MM.1S (cell line): Measurements from ENCODE around the gene CPPED1.
A peak's percentile ranks its signal among the peaks of the same experiment; 100 is the strongest.

Experiments
- DNase-seq: peaks from one replicate; pipeline ENCODE4 v3.0.0-alpha.2; 2015
- H2AFZ ChIP-seq: fragments of 300-600 bp; sonication (generic); 2 replicates; pipeline ENCODE4 v1.6.0; 2016; ENCODE audit warnings: antibody characterized with exemption, low read length
- H3F3A ChIP-seq: fragments of 300-600 bp; sonication (generic); 2 replicates; pipeline ENCODE4 v1.6.1; 2016; ENCODE audit warnings: mild to moderate bottlenecking, antibody characterized with exemption, low read length, moderate library complexity, mixed read lengths; ENCODE audit not compliant: insufficient read depth
- H3K27ac ChIP-seq: fragments of 300-600 bp; sonication (generic); 2 replicates; pipeline ENCODE4 v1.5.1; 2016; ENCODE audit warnings: mild to moderate bottlenecking, low read length
- H3K27me3 ChIP-seq: fragments of 300-600 bp; sonication (generic); replicated peaks from 2 replicates; pipeline ENCODE4 v1.6.0; 2016; ENCODE audit warnings: low read length; ENCODE audit not compliant: insufficient read depth
- H3K36me3 ChIP-seq: fragments of 300-600 bp; sonication (generic); replicated peaks from 2 replicates; pipeline ENCODE4 v1.6.1; 2016; ENCODE audit warnings: mild to moderate bottlenecking, low read length, mixed read lengths; ENCODE audit not compliant: insufficient read depth
- H3K4me1 ChIP-seq: fragments of 300-600 bp; sonication (generic); 2 replicates; pipeline ENCODE4 v1.6.1; 2016; ENCODE audit warnings: low read length, mixed read lengths
- H3K4me2 ChIP-seq: fragments of 300-600 bp; sonication (generic); 2 replicates; pipeline ENCODE4 v1.6.0; 2016; ENCODE audit warnings: low read depth, low read length
- H3K4me3 ChIP-seq: fragments of 300-600 bp; sonication (generic); 2 replicates; pipeline ENCODE4 v1.5.1; 2016; ENCODE audit warnings: low read length, mixed read lengths
- H3K79me2 ChIP-seq: fragments of 300-600 bp; sonication (generic); 2 replicates; pipeline ENCODE4 v1.6.1; 2016; ENCODE audit warnings: mixed run types, low read length, mixed read lengths
- H3K9ac ChIP-seq: fragments of 300-600 bp; sonication (generic); 2 replicates; pipeline ENCODE4 v1.6.1; 2016; ENCODE audit warnings: low read length, mixed read lengths
- H3K9me2 ChIP-seq: fragments of 300-600 bp; sonication (generic); replicated peaks from 2 replicates; pipeline ENCODE4 v1.6.1; 2016; ENCODE audit warnings: mild to moderate bottlenecking, low read length, mixed read lengths; ENCODE audit not compliant: insufficient read depth
- H3K9me3 ChIP-seq: fragments of 300-600 bp; sonication (generic); replicated peaks from 2 replicates; pipeline ENCODE4 v1.6.1; 2016; ENCODE audit warnings: mild to moderate bottlenecking, low read length, mixed read lengths; ENCODE audit not compliant: insufficient read depth
- H4K20me1 ChIP-seq: fragments of 300-600 bp; sonication (generic); 2 replicates; pipeline ENCODE4 v1.6.1; 2016; ENCODE audit warnings: mild to moderate bottlenecking, low read length, moderate library complexity, mixed read lengths; ENCODE audit not compliant: insufficient read depth
- CTCF ChIP-seq: fragments of 300-600 bp; sonication (generic); IDR thresholded peaks from 2 replicates; pipeline ENCODE4 v1.5.1; 2016; ENCODE audit warnings: antibody characterized with exemption, low read length, mixed read lengths
- EZH2 ChIP-seq: fragments of 300-600 bp; sonication (generic); optimal IDR thresholded peaks from 2 replicates; pipeline ENCODE3; 2017; ENCODE audit warnings: low read depth, mild to moderate bottlenecking, antibody characterized with exemption, low read length, mixed read lengths
- EZH2phosphoT487 ChIP-seq: fragments of 300-600 bp; sonication (generic); IDR thresholded peaks from 2 replicates; pipeline ENCODE4 v1.6.1; 2018; ENCODE audit warnings: antibody characterized with exemption, low read length

CPPED1 gene

GRCh38 chr16:12617401-12617819 is 186.3 kb downstream of the CPPED1 start:
- H3K4me2 ChIP-seq: no peak overlapping the region
- TF ChIP-seq CTCF: no peak
- TF ChIP-seq EZH2: no peak
- TF ChIP-seq EZH2phosphoT487: no peak
- no peaks in the 10 kb centered on the region for H3K36me3 ChIP-seq
- no peaks in the 10 kb centered on the region for H4K20me1 ChIP-seq
- no peaks in the 10 kb centered on the region for H3F3A ChIP-seq
- no peaks in the 10 kb centered on the region for H3K9me2 ChIP-seq
- H3K9ac ChIP-seq: no peak overlapping the region
- H3K27me3 ChIP-seq: no peaks in the 10 kb centered on the region
- no peak overlapping the region for H3K27ac ChIP-seq
- H3K4me1 ChIP-seq: no peaks in the 10 kb centered on the region
- H3K4me3 ChIP-seq: no peak overlapping the region
- H3K79me2 ChIP-seq: no peaks in the 10 kb centered on the region
- H3K9me3 ChIP-seq: no peaks in the 10 kb centered on the region
- H2AFZ ChIP-seq: no peak overlapping the region
- DNase-seq: no peak

GRCh38 chr16:12614662-12615278 is 188.9 kb downstream of the CPPED1 start:
- Histone ChIP-seq H3K9ac (no peak overlapping the region), H3K9me3 (no peaks in the 10 kb centered on the region), H3K79me2 (no peaks in the 10 kb centered on the region), H3K4me1 (no peaks in the 10 kb centered on the region), H3F3A (no peaks in the 10 kb centered on the region), H3K9me2 (no peaks in the 10 kb centered on the region), H3K4me3 (no peak overlapping the region), H3K4me2 (no peak overlapping the region), H3K27me3 (no peaks in the 10 kb centered on the region), H3K36me3 (no peaks in the 10 kb centered on the region), H3K27ac (no peak overlapping the region), H4K20me1 (no peaks in the 10 kb centered on the region), H2AFZ (no peak overlapping the region)
- DNase-seq: no peak
- TF ChIP-seq CTCF: no peak
- no peak for TF ChIP-seq EZH2
- no peak for TF ChIP-seq EZH2phosphoT487

- Histone ChIP-seq H3K9me3 (no peaks in the 10 kb centered on the region), H3K27ac (no peak overlapping the region), H3F3A (no peaks in the 10 kb centered on the region), H3K36me3 (no peaks in the 10 kb centered on the region), H2AFZ (0 out of 2 replicates have a peak overlapping the region, but pooled peaks have one; percentile 9), H3K27me3 (no peaks in the 10 kb centered on the region), H3K4me1 (no peaks in the 10 kb centered on the region), H3K79me2 (no peaks in the 10 kb centered on the region), H3K4me3 (no peak overlapping the region), H4K20me1 (no peaks in the 10 kb centered on the region), H3K4me2 (no peak overlapping the region), H3K9ac (no peak overlapping the region), H3K9me2 (no peaks in the 10 kb centered on the region)
- no peak for TF ChIP-seq EZH2
- TF ChIP-seq CTCF: no peak
- TF ChIP-seq EZH2phosphoT487: no peak
- no peak for DNase-seq
Measured at GRCh38 chr16:12613992-12614661, 189.6 kb downstream of the CPPED1 start.
